HG02970 (cell line): ENCODE data around the gene CRYBA2.

Experiments
- ATAC-seq: cut with Tn5 transposase; IDR thresholded peaks from one replicate; pipeline ENCODE4 v1.9.1; 2021; ENCODE audit warnings: mild to moderate bottlenecking, moderate library complexity, moderate number of reproducible peaks; ENCODE audit not compliant: unreplicated experiment, low FRiP score

Gene CRYBA2

GRCh38 chr2:218999881-219000568 lies 6.8 kb upstream of the CRYBA2 start:
- no peak for ATAC-seq

- no peak for ATAC-seq
Measured at GRCh38 chr2:218999021-218999880, 6.0 kb upstream of the CRYBA2 start.

- no peak for ATAC-seq
Measured at GRCh38 chr2:218998414-218999002, 5.3 kb upstream of the CRYBA2 start.

- ATAC-seq = no peak
Measured at GRCh38 chr2:218997731-218998130, 4.5 kb upstream of the CRYBA2 start.

- no peak for ATAC-seq
Measured at GRCh38 chr2:218996937-218997336, 3.7 kb upstream of the CRYBA2 start.

- ATAC-seq = no peak
Measured at GRCh38 chr2:218995972-218996711, 2.9 kb upstream of the CRYBA2 start.

- ATAC-seq = no peak
Measured at GRCh38 chr2:218995561-218995960, 2.3 kb upstream of the CRYBA2 start.

GRCh38 chr2:218992703-218993344 lies 398 bp downstream of the CRYBA2 start:
- no peak for ATAC-seq

- no peak for ATAC-seq
Measured at GRCh38 chr2:218992196-218992595, 1.0 kb downstream of the CRYBA2 start.

GRCh38 chr2:218991674-218992168 lies 1.5 kb downstream of the CRYBA2 start:
- ATAC-seq = no peak

GRCh38 chr2:218990612-218991011 lies 2.6 kb downstream of the CRYBA2 start:
- ATAC-seq = no peak

GRCh38 chr2:218990052-218990451 lies 3.2 kb downstream of the CRYBA2 start:
- no peak for ATAC-seq

- ATAC-seq = no peak
Measured at GRCh38 chr2:218988650-218989049, 4.6 kb downstream of the CRYBA2 start.

- no peak for ATAC-seq
Measured at GRCh38 chr2:218988164-218988563, 5.1 kb downstream of the CRYBA2 start.

- no peak for ATAC-seq
Measured at GRCh38 chr2:218986148-218986761, 7.0 kb downstream of the CRYBA2 start.

- no peak for ATAC-seq
Measured at GRCh38 chr2:218985325-218986091, 7.7 kb downstream of the CRYBA2 start.

- ATAC-seq = no peak
Measured at GRCh38 chr2:218985021-218985324, 8.2 kb downstream of the CRYBA2 start, which contains the start of gene FEV. Gene FEV (minus strand): TSS chr2:218985184. CDS start chr2:218985075, 109 bp downstream.

- no peak for ATAC-seq
Measured at GRCh38 chr2:218984239-218985020, 8.8 kb downstream of the CRYBA2 start.
